PC-9 (cell line): ENCODE measurements around the gene SFSWAP. TPM values are rescaled to one million over a fixed set of nuclear protein-coding genes. Genes with fewer than 3 reads are reported as not detected.

Experiments used
- BruUV-seq: library from RNA; stranded (reverse); fragments of 400-500 nt; replicated peaks from 2 replicates; lab custom pipeline; 2021; lab: Mats Ljungman, UMichigan
- CTCF ChIA-PET: fragments of 300-600 bp; sonication (Branson Sonifier 250); formaldehyde crosslinking; loops from one replicate; lab custom pipeline; 2022; ENCODE audit warnings: antibody characterized with exemption; lab: Charles Lee
- POLR2A ChIA-PET: fragments of 300-600 bp; sonication (Branson Sonifier 250); formaldehyde crosslinking; loops from one replicate; lab custom pipeline; 2022; ENCODE audit warnings: antibody characterized with exemption; ENCODE audit not compliant: unreplicated experiment; lab: Charles Lee
- DNase-seq, 2 experiments: peaks; one replicate each; pipeline versions ENCODE4 v3.0.0 to v3.0.0-alpha.2; 2015 to 2022; ENCODE audit warnings: mixed read lengths in 1 of 2
- H2AFZ ChIP-seq: fragments of 200-600 bp; sonication (generic); 2 replicates; pipeline ENCODE4 v1.8.1; 2017; ENCODE audit warnings: antibody characterized with exemption
- H3F3A ChIP-seq: fragments of 200-600 bp; sonication (generic); 2 replicates; pipeline ENCODE4 v1.8.1; 2017; ENCODE audit warnings: antibody characterized with exemption, mild to moderate bottlenecking, low read depth; ENCODE audit not compliant: insufficient read depth
- H3K27ac ChIP-seq: fragments of 200-600 bp; sonication (generic); 2 replicates; pipeline ENCODE4 v1.6.1; 2016; ENCODE audit warnings: mixed run types
- H3K27me3 ChIP-seq: fragments of 200-600 bp; sonication (generic); 2 replicates; pipeline ENCODE4 v1.6.1; 2016; ENCODE audit warnings: low read depth, mixed run types; ENCODE audit not compliant: insufficient read depth
- H3K36me3 ChIP-seq: fragments of 200-600 bp; sonication (generic); 2 replicates; pipeline ENCODE4 v1.6.1; 2016; ENCODE audit warnings: low read depth, mixed run types
- H3K4me1 ChIP-seq: fragments of 200-600 bp; sonication (generic); replicated peaks from 2 replicates; pipeline ENCODE4 v1.6.1; 2016; ENCODE audit warnings: mixed run types; ENCODE audit not compliant: insufficient read depth
- H3K4me2 ChIP-seq: fragments of 200-600 bp; sonication (generic); 2 replicates; pipeline ENCODE4 v1.6.1; 2017; ENCODE audit warnings: mixed run types
- H3K4me3 ChIP-seq: fragments of 200-600 bp; sonication (generic); 2 replicates; pipeline ENCODE4 v1.6.1; 2016; ENCODE audit warnings: mixed run types
- H3K79me2 ChIP-seq: fragments of 200-600 bp; sonication (generic); 2 replicates; pipeline ENCODE4 v1.6.1; 2017; ENCODE audit warnings: low read depth, mixed run types
- H3K9me2 ChIP-seq: fragments of 200-600 bp; sonication (generic); 2 replicates; pipeline ENCODE4 v1.8.1; 2017; ENCODE audit warnings: mild to moderate bottlenecking; ENCODE audit not compliant: insufficient read depth
- H3K9me3 ChIP-seq: fragments of 200-600 bp; sonication (generic); 2 replicates; pipeline ENCODE4 v1.8.1; 2016; ENCODE audit warnings: low read depth; ENCODE audit not compliant: insufficient read depth
- H4K20me1 ChIP-seq: fragments of 200-600 bp; sonication (generic); 2 replicates; pipeline ENCODE4 v1.8.1; 2017; ENCODE audit not compliant: insufficient read depth
- EZH2 ChIP-seq: fragments of 200-600 bp; sonication (generic); IDR thresholded peaks from 2 replicates; pipeline ENCODE4 v1.8.0; 2017; ENCODE audit warnings: antibody characterized with exemption, low read depth
- intact Hi-C: fragments of 100-400 bp; cut with micrococcal nuclease; formaldehyde crosslinking; loops from one replicate; pipeline ENCODE4 v1.10.0; 2022; ENCODE audit not compliant: unreplicated experiment
- total RNA-seq: library from RNA; stranded (reverse); gene quantifications from 2 replicates; pipeline ENCODE4 v1.2.3, GENCODE V29; 2021
- TF ChIP-seq, protein P1 (sequence below): fragments of 200-600 bp; sonication (generic); conservative IDR thresholded peaks from 2 replicates; pipeline ENCODE4 v1.6.1; 2017; ENCODE audit warnings: mixed run types, antibody characterized with exemption, mild to moderate bottlenecking, moderate library complexity

SFSWAP gene
- total RNA-seq, 1 experiment from 2014 or later = 40.7 TPM

DNA sequence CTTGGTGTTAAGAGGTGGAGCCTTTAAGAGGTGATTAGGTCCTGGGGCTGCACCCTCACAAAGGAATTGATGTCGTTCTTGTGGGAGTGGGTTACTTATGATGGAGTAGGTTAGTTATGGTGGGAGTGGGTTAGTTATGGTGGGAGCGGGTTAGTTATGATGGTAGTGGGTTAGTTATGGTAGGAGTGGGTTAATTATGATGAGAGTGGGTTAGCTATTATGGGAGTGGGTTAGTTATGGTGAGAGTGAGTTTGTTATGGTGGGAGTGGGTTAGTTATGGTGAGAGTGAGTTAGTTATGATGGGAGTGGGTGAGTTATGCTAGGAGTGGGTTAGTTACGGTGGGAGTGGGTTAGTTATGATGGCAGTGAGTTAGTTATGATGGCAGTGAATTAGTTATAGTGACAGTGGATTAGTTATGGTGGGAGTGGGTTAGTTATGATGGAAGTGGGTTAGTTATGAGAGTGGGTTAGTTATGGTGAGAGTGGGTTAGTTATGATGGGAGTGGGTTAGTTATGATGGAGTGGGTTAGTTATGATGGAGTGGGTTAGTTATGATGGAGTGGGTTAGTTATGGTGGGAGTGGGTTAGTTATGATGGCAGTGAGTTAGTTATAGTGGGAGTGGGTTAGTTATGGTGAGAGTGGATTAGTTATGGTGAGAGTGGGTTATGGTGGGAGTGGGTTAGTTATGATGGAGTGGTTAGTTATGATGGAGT lies 22.6 kb upstream of the SFSWAP start:
- Histone ChIP-seq H4K20me1 (no peaks in the 10 kb centered on the region), H3K4me1 (no peaks in the 10 kb centered on the region), H3K27ac (no peak overlapping the region), H3K9me3 (no peaks in the 10 kb centered on the region), H3K27me3 (peaks cover 95% of the 10 kb centered on the region), H3K4me2 (no peak overlapping the region), H3K9me2 (no peaks in the 10 kb centered on the region), H3F3A (peaks cover 3% of the 10 kb centered on the region; the same call in 1 of the 2 replicates), H3K4me3 (no peak overlapping the region), H3K79me2 (no peaks in the 10 kb centered on the region), H3K36me3 (no peaks in the 10 kb centered on the region), H2AFZ (no peak overlapping the region)
- intact Hi-C loops = no loop called here
- no peak for TF ChIP-seq EZH2
- TF ChIP-seq, protein P1, sequence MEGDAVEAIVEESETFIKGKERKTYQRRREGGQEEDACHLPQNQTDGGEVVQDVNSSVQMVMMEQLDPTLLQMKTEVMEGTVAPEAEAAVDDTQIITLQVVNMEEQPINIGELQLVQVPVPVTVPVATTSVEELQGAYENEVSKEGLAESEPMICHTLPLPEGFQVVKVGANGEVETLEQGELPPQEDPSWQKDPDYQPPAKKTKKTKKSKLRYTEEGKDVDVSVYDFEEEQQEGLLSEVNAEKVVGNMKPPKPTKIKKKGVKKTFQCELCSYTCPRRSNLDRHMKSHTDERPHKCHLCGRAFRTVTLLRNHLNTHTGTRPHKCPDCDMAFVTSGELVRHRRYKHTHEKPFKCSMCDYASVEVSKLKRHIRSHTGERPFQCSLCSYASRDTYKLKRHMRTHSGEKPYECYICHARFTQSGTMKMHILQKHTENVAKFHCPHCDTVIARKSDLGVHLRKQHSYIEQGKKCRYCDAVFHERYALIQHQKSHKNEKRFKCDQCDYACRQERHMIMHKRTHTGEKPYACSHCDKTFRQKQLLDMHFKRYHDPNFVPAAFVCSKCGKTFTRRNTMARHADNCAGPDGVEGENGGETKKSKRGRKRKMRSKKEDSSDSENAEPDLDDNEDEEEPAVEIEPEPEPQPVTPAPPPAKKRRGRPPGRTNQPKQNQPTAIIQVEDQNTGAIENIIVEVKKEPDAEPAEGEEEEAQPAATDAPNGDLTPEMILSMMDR = no peak
- no peak for DNase-seq
- BruUV-seq = no TSS peak
- POLR2A ChIA-PET = no interaction called here
- CTCF ChIA-PET = no interaction called here

DNA sequence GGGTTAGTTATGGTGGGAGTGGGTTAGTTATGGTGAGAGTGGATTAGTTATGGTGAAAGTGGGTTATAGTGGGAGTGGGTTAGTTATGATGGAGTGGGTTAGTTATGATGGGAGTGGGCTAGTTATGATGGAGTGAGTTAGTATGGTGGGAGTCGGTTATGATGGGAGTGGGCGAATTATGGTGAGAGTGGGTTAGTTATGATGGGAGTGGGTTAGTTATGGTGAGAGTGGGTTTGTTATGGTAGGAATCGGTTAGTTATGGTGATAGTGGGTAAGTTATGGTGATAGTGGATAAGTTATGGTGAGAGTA lies 22.1 kb upstream of the SFSWAP start:
- ChIA-PET POLR2A (no interaction called here), CTCF (no interaction called here)
- no peak overlapping the region for H3K4me3 ChIP-seq
- no peak overlapping the region for H2AFZ ChIP-seq
- H3K9me2 ChIP-seq = no peaks in the 10 kb centered on the region
- no peak for TF ChIP-seq EZH2
- TF ChIP-seq, protein P1 = no peak
- intact Hi-C loops = no loop called here
- H3K36me3 ChIP-seq = no peaks in the 10 kb centered on the region
- no peak overlapping the region for H3K27ac ChIP-seq
- peaks cover 95% of the 10 kb centered on the region for H3K27me3 ChIP-seq
- H3F3A ChIP-seq = peaks cover 3% of the 10 kb centered on the region; the same call in 1 of the 2 replicates
- BruUV-seq = no TSS peak
- no peak overlapping the region for H3K4me2 ChIP-seq
- H3K9me3 ChIP-seq = no peaks in the 10 kb centered on the region
- no peaks in the 10 kb centered on the region for H3K79me2 ChIP-seq
- H3K4me1 ChIP-seq = no peaks in the 10 kb centered on the region
- no peak for DNase-seq
- H4K20me1 ChIP-seq = no peaks in the 10 kb centered on the region

DNA sequence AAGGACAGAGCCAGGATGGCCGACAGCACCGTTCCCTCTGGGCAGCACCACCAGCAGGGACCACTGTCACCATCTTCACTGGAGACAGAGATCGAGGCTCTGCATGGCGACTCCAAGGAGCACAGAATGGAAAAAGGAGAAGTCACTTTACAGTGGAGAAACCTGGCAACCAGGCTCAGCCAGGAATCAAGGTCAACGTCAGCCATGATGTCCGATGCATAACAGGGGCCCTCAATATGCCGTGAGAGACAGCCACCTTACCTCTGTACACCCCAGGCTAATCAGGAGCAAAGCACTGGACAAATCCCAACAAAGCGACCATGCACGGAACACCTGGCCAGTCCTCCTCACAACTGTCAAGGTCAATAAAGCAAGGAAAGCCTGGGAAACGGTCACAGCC lies 20.6 kb upstream of the SFSWAP start:
- ChIA-PET CTCF (no interaction called here), POLR2A (no interaction called here)
- H3F3A ChIP-seq = peaks cover 3% of the 10 kb centered on the region; the same call in 1 of the 2 replicates
- TF ChIP-seq, protein P1 = no peak
- TF ChIP-seq EZH2 = no peak
- no TSS peak for BruUV-seq
- H3K4me3 ChIP-seq = no peak overlapping the region
- no peaks in the 10 kb centered on the region for H3K36me3 ChIP-seq
- peaks cover 98% of the 10 kb centered on the region for H3K27me3 ChIP-seq
- no peak overlapping the region for H3K4me2 ChIP-seq
- H2AFZ ChIP-seq = no peak overlapping the region
- no peak overlapping the region for H3K27ac ChIP-seq
- no peaks in the 10 kb centered on the region for H3K9me2 ChIP-seq
- no peaks in the 10 kb centered on the region for H3K9me3 ChIP-seq
- intact Hi-C loops = no loop called here
- no peaks in the 10 kb centered on the region for H3K4me1 ChIP-seq
- no peak for DNase-seq
- H4K20me1 ChIP-seq = no peaks in the 10 kb centered on the region
- no peaks in the 10 kb centered on the region for H3K79me2 ChIP-seq
